Esophagus squamous epithelium (tissue), 5 donors: Measurements from ENCODE around the gene MRGPRF. TPM values are rescaled to one million over a fixed set of nuclear protein-coding genes. Genes with fewer than 3 reads are reported as not detected.

Experiments used
- DNase-seq: peaks from one replicate; lab custom pipeline; 2025; lab: John Stamatoyannopoulos, UW
- H3K27ac ChIP-seq, 4 donors: fragments of 200-600 bp; sonication (generic); one replicate each; pipeline ENCODE4 v1.5.1; 2016 to 2019; ENCODE audit warnings: mild to moderate bottlenecking in 1 of 4
- H3K27me3 ChIP-seq, 4 donors: fragments of 200-600 bp; sonication (generic); 1 replicate in 3 of 4; 2 replicates in 1 of 4; pipeline versions ENCODE4 v1.5.1 to v1.6.0; 2017 to 2021; ENCODE audit warnings: antibody characterized with exemption in 1 of 4
- H3K36me3 ChIP-seq, 3 donors: fragments of 200-600 bp; sonication (generic); one replicate each; pipeline ENCODE4 v1.5.1; 2016 to 2019
- H3K4me1 ChIP-seq, 3 donors: fragments of 200-600 bp; sonication (generic); one replicate each; pipeline ENCODE4 v1.5.1; 2017 to 2019
- H3K4me3 ChIP-seq, 4 donors: fragments of 200-600 bp; sonication (generic); 1 replicate in 3 of 4; 2 replicates in 1 of 4; pipeline ENCODE4 v1.5.1; 2016 to 2019; ENCODE audit warnings: mild to moderate bottlenecking in 2 of 4, moderate library complexity in 1 of 4
- H3K9me3 ChIP-seq, 3 donors: fragments of 200-600 bp; sonication (generic); one replicate each; pipeline ENCODE4 v1.5.1; 2016 to 2019
- CTCF ChIP-seq, 6 experiments: fragments of 450-650 bp in 4 of 6; fragments of 200-600 bp in 2 of 6; sonication (generic) in 2 of 6; IDR thresholded peaks; one replicate each; pipeline ENCODE4 v1.5.1; 2016 to 2019; ENCODE audit warnings: antibody characterized with exemption in 6 of 6, mild to moderate bottlenecking in 4 of 6, moderate library complexity in 4 of 6
- POLR2A ChIP-seq, 4 donors: fragments of 450-650 bp; IDR thresholded peaks; one replicate each; pipeline ENCODE4 v1.6.1; 2017; ENCODE audit warnings: antibody characterized with exemption in 4 of 4, mild to moderate bottlenecking in 4 of 4, moderate library complexity in 3 of 4
- WGBS, 2 donors: methylation state at CpG; one replicate each; pipeline ENCODE4 v1.1.5; 2018; 5-methylcytosine and 5-hydroxymethylcytosine counted together
- intact Hi-C: fragments of 100-400 bp; cut with DNase I; formaldehyde crosslinking; loops from one replicate; pipeline ENCODE4 v1.15.0; 2022
- total RNA-seq, 4 donors: library from RNA; depleted of rRNA; stranded (reverse); fragments of >200 nt; gene quantifications; one replicate each; pipeline ENCODE4 v1.1.0, GENCODE V29; 2016
- donor health status: DM: yes; HTN: yes; CAD: no.

MRGPRF gene
- total RNA-seq, 4 donors from 2014 or later, result 1.3 to 14.3 (median 6.1) TPM

DNA sequence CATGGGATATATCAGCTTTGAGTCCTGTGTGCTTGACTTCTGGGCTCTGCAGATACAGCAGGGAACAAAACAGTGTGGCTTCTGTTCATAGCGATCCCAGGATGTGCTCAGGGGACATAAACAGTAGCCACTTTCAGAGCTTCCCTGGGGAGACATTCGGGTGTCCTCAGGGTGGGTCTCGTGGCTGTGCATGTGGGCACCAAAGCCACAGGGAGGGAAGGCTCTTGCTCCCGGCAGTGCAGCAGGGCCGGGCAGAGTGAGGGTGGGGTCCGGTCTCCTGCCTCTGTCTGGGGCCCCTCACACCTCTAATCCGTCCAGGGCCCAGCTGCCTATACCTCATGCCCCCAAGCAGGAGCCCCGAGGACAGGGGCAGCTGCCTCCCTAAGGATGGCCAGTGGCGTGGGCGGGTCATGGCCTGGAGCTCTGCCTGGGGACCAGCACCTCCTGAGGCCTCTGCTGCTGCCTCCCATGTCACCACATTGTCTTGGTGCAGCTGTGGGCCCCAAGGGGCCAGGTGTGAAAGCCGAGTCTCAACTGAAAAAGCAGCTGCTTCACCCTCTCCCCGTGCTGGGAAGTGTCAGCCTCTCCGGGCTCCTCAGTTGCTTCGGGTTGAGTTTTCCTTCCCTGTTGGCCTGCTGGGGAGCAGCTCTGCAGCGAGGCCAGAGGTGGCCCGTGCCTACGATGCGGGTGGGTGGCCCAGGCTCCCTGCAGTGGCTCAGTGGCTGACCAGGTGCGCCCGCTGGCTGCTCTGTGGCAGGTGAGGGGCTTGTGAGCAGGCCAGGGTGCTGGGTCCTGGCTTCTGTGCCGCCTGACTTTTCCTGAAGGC lies 39.5 kb upstream of the MRGPRF start:
- Histone ChIP-seq H3K27me3 (no peaks in the 10 kb centered on the region), H3K9me3 (no peaks in the 10 kb centered on the region), H3K4me3 (peak overlapping the region in 1 of 4 donors; percentile 38), H3K36me3 (peaks cover 4 to 39% (median 12%) of the 10 kb centered on the region in 3 donors), H3K27ac (peak overlapping the region; percentile 43 to 99 (median 92)), H3K4me1 (peaks cover 0 to 72% (median 53%) of the 10 kb centered on the region in 3 donors)
- 65% methylated on average over 3 of the region's 21 CpGs; no CpG with 5 or more reads in 1 of the 2 donors for WGBS, 2 donors
- no peak for TF ChIP-seq CTCF (IDR thresholded peaks at IDR 0.05)
- TF ChIP-seq POLR2A (IDR thresholded peaks at IDR 0.05), result no peak
- intact Hi-C loops, result no loop called here
- DNase-seq, result no peak

DNA sequence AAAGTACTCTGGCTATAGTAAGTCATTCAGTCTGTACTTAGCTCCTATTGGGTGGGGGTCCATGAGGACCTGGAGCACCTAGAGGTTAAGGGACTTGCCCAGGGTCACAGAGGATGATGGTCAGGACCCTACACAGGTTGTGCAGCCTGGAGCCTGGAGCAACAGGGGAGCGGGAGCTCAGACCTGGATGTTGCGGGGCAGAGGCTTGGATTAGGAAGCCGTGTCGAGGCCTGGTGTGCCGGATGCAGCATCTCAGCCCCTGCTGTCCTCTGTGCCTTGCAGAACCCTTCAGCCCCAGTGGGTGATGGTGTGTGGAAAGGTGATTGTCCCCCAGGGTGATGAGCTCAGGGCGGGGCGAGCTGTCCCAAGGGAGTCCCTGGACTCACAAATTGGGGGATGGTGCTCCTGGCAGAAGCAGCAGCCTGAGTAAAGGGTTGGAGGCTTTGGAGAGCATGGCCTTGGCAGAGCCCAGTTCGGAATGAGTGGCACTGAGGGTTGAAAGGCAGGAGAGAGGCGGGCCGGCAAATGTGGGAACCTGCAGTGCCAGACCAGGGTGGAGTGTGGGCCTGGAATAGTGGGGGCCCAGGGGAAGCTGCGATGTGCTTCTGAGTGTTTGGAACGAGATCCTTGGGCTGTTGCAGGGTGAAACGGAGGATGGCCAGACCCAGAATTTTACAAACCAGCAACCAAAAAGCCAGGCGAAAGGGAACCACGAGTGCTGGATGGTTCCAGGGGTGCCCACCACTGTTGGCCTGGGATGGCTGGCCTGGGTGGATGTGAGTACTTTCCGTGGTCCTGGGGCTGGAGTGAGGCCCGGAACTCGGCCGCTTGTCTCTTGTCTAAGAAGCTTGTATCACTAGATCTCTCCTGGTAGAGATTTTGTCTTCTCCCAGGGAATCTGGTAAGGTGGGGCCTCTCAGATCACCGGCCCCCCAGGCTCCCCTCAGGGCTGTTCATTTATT lies 38.6 kb upstream of the MRGPRF start:
- Histone ChIP-seq H3K9me3 (no peaks in the 10 kb centered on the region), H3K4me3 (peak overlapping the region in 1 of 4 donors; percentile 38), H3K27ac (peak overlapping the region; percentile 10 to 99 (median 92)), H3K4me1 (peaks cover 0 to 72% (median 53%) of the 10 kb centered on the region in 3 donors), H3K27me3 (no peaks in the 10 kb centered on the region), H3K36me3 (peaks cover 4 to 30% (median 12%) of the 10 kb centered on the region in 3 donors)
- WGBS, 2 donors, result 83 to 84% methylated on average over 16 to 17 of the region's 20 CpGs
- intact Hi-C loops, result no loop called here
- TF ChIP-seq CTCF (IDR thresholded peaks at IDR 0.05) (no peak), POLR2A (IDR thresholded peaks at IDR 0.05) (no peak)
- no peak for DNase-seq

DNA sequence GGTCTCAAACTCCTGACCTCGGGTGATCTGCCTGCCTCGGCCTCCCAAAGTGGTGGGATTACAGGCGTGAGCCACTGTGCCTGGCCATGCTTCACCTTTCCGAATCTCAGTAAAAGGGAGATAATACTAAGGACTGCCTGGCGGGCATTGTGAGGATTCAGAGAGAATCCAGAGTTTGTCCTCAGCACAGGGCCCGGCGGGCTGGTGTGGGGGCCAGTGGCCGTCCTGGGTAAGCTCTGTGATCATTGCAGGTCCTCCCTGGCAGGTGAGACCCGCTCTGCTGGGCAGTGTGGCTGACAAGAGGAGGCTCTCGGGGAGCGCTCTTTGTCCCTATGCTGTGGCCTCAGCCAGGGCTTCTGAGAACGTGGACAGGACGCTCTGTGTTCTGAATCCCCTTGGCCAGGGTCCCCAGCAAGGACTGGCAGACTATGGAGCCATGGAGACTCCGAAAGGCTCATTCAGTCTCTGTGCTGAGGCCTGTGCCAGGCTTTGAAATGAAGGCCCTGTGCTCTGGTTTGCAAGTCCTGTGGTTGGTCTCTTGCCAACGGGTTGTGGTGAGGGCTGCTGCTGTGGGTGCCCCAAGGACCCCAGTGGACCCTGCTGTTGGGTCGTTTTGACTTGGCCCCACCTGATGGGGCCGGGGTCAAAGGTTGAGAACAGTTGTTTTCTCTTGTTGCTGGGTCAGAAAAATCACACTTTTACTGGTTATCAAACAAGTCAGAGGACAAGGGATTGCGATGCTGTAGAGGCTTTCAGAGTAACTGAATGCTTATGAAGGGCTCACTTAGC lies 37.7 kb upstream of the MRGPRF start:
- H3K27me3 ChIP-seq, result no peaks in the 10 kb centered on the region
- H3K36me3 ChIP-seq, result peaks cover 4 to 22% (median 12%) of the 10 kb centered on the region in 3 donors
- H3K9me3 ChIP-seq, result no peaks in the 10 kb centered on the region
- peak overlapping the region; percentile 89 to 99 (median 96) for H3K27ac ChIP-seq
- WGBS, 2 donors, result 53 to 83% methylated on average over 4 to 9 of the region's 18 CpGs
- no peak for TF ChIP-seq POLR2A (IDR thresholded peaks at IDR 0.05)
- no peak for TF ChIP-seq CTCF (IDR thresholded peaks at IDR 0.05)
- intact Hi-C loops, result no loop called here
- peaks cover 0 to 68% (median 49%) of the 10 kb centered on the region in 3 donors for H3K4me1 ChIP-seq
- H3K4me3 ChIP-seq, result peak overlapping the region in 1 of 4 donors; percentile 38
- no peak for DNase-seq

DNA sequence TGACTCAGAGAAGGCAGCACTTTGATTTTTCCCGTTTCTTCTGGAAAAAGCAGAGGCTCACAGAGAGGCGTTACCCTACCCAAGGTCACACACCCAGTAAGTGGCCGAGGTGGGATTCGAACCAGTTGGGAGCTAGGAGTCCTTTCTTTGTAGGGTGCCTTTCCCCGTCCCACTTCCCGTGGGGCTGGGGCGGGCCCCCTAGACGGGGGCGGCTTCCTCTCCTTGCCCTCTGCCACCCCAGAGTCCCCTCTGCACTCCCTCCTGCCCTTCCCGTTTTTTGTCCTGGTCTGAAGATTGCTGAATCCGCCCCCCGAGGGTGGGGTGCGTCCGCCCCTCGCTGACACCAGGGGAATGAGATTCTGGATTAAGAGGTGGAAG lies 36.4 kb upstream of the MRGPRF start:
- peaks cover 0 to 63% (median 49%) of the 10 kb centered on the region in 3 donors for H3K4me1 ChIP-seq

More for the DNA sequence above, 36.4 kb upstream of the MRGPRF start:
- no peak for DNase-seq
- no peaks in the 10 kb centered on the region for H3K9me3 ChIP-seq
- H3K36me3 ChIP-seq, result peaks cover 4 to 8% (median 8%) of the 10 kb centered on the region in 3 donors
- intact Hi-C loops, result no loop called here
- H3K4me3 ChIP-seq, result peak overlapping the region; percentile 62 to 99 (median 92)
- H3K27me3 ChIP-seq, result no peaks in the 10 kb centered on the region
- TF ChIP-seq POLR2A (IDR thresholded peaks at IDR 0.05) (no peak), CTCF (IDR thresholded peaks at IDR 0.05) (no peak)
- 1 to 3% methylated on average over 6 to 12 of the region's 15 CpGs for WGBS, 2 donors
- peak overlapping the region; percentile 89 to 99 (median 96) for H3K27ac ChIP-seq
